GM21447 (cell line): ENCODE results near the gene TEC.
"Not testable (repeated sequence)": the region's sequence is repeated elsewhere in the genome, so short reads cannot be mapped to it uniquely, and the experiment has no call there.

Experiments
- ATAC-seq: cut with Tn5 transposase; IDR thresholded peaks from one replicate; pipeline ENCODE4 v1.9.1; 2021; ENCODE audit not compliant: unreplicated experiment

Gene TEC

DNA sequence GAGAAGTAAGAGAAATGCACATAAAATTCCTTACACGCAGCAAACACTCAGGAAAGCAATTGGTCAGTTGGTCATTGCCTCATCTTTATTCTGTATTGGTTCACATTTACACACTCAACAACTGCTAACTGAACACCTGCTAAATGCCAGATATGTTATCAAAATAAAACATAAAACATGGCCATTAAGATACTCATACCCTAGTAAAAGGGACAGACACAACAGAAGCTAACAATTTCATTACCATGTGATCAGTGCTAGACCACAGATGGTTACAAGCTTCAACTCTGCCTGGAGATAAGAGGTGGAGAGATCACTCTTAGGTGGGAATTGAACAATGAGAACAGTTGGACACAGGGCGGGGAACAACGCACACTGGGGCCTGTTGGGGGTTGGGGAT lies 26.2 kb downstream of the TEC start:
- ATAC-seq, result no peak

DNA sequence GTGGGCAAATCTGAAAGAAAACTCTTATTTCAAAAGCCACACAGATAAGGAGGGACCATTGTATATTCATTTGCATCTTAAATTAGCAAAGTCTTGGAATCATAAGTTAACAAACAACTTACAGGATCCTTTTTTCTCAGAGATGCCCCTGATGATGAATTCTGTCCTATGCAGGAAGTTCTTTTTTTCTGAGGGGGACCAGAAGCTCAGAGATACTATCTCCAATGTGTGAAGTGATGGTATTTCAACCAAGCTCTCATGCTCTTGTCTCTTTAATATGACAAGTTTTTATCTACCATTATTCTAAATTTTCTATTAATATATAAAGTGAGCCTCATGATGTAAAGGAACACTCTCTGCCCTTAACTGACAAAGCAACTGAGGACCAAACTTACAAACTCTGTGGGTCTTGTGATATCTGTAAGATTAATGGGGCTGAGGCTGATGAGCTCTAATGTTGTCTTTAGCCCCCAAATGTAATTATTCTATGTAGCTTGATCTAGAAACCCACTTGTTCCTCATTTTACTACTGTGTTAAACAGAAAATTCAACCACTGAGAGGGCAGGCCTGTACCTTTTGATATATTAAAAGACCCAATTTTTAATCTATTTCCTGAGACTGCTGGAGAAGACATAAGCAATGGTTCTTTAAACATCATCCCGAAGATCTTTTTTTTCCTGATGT lies 27.0 kb downstream of the TEC start:
- ATAC-seq, result no peak

DNA sequence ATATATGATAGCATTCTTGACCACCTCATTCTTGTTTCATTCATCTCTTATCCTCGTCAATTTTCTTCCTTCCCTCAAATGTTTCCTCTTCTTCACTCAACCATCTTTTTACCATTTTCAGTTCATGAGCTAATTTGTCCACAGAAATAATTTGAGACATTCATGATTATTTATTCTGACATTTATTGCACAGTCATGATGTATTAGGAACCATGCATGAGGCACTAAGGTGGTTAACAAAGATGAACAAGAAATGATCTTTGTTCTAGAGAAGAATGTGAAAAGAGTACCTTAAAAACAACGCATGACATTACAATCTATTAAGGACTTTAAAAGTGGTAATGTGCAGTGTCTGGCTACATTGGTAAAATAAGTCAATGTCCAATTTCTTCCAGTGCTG lies 27.9 kb downstream of the TEC start:
- ATAC-seq, result no peak

DNA sequence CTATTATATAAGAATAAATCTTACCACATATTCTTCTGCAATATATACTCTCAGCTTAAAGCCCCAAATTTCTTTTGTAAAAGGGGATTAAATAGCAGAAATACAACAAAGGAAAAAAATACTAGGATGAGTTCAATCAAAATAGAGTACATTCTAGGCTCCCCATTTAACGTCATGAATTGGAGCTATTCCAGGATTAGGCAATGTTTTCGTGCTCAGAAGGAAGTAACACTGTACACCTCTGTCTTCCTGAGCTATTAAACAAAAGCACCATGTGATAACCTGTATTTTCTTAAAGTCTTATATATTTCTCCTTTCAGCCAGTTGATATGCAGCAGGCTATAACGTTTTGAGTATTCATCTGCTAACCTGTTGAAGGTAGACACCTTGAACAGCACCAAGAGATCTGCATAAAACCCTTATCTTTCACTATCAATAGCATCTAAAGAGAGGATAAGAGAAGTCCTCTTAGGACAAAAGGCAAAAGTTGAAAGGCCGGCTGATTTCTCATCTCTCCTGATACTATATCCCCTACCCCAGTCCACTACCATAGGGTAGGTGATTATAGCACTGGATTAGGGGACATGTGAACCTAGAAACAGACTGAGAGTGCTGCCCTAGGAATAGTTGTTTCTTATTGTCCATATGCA lies 31.5 kb downstream of the TEC start:
- no peak for ATAC-seq

DNA sequence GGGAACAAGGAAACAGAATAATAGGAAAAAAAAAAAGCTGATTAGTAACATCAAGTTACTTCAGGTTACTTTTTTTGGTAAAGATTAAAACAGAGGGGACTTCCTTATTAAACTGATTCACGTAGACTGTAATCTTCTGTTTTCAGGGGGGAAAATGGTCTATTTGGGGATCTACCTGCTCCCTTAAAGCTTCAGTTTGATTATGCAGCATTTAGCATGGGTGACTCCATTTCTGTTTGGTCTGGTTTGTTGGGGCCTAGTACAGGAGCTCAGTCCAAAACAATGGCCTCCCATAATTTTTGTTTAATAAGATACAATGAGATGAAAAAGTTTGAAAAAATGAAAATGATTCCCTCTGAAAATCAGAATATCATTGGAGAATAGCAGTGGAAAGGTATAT lies 34.6 kb downstream of the TEC start:
- ATAC-seq, result no peak

DNA sequence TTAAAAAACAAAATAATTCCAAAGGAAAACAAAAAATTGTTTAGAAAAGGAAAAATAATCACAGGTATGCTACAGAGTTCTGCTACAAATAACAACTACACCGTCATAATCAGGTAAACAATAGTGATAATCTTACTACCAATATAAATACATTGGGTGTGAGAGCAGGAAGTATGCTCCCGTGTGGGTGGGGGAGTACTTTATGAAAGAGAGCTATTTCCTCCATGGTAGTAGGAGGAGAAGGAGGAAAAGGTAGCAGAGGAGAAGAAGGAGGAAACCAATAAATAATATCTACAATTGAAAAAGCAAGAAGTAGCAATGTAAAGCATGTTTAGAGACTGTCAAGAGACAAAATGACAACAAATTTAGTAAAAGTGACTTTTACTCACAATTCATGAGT lies 35.1 kb downstream of the TEC start:
- no peak for ATAC-seq

DNA sequence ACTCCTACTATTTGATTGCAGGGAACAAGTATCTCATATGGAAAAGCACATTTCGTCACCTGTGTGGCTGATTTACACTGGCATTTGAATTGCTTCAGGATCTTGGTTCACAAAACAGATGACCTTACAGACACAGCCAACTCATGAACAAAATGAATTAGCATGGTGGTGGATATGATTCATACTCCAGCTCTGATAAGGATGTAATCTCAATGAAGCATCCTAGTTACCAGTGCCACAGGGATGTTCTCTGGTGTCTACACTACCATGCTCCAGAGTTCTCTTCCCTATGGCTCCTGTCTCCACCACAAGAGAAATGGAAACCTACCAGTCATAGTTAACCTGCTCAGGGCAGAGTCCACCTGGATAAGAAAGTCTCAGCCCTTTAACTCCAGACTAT lies 40.7 kb downstream of the TEC start:
- no peak for ATAC-seq

DNA sequence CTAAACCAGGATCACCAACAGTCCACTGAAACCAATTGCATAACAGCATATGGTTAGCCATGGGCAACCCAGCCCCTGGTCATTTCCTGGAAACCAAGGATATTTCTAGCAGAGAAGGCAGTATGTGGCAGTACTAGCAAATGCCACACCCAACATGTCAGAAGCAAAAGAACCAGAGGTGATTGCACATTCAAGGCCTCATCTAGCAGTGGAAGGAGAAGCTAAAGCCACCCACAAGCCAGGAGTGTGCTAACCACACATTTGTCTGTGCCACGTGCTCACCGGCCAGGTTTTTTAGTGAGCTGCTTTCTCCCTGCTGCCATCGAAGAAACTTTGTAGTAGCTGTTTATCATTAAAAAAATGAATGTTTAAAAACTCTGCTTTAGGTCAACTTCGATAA lies 42.0 kb downstream of the TEC start:
- ATAC-seq, result no peak

DNA sequence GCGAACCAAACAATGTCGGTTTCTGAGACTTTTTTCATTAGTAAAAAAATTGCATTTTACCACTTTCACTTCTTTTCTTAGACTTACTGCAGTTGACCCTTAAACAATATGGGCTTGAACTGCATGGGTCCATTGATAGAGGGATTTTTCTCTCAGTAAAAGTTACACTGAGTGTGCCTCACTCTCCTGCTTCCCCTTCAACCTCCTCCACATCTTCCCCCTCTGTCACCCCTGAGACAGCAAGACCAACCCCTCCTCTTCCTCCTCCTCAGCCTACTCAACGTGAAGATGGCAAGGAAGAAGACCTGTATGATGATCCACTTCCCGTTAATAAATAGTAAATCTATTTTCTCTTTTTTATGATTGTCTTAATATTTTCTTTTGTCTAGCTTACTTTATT lies 43.4 kb downstream of the TEC start:
- no peak for ATAC-seq

DNA sequence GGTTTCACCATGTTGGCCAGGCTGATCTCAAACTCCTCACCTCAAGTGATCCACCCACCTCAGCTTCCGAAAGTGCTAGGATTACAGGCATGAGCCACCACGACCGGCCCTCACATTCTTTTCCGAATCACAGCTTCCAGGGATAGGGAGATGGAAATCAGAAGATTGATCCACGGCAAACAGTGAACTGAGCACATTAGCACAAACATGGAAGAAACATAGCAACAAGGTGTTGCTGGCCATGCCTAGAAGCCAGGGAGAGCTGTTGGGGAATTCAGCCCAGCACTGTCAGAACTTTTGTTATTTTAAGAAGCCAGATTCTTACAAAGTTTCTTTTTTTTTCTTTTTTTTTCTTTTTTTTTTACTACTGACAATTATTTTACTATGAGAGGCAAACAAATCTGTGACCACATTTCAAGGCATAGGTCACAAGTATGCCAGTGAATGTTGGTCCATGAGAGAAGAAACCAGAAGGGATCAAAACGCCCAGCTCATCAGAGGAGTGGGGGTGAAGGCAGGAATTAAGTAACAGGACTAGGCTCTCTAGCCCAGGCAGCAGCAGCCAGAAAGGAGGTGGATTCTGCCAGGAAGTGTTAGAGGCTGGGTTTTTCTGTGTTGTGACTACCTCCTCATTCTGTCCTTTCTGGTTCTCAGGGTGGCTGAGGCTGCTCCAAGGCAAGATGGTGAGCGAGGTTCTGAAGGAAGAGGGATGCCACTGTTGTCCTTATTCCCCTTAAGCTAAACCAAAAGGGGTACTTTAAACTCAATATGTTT lies 44.1 kb downstream of the TEC start:
- no peak for ATAC-seq

DNA sequence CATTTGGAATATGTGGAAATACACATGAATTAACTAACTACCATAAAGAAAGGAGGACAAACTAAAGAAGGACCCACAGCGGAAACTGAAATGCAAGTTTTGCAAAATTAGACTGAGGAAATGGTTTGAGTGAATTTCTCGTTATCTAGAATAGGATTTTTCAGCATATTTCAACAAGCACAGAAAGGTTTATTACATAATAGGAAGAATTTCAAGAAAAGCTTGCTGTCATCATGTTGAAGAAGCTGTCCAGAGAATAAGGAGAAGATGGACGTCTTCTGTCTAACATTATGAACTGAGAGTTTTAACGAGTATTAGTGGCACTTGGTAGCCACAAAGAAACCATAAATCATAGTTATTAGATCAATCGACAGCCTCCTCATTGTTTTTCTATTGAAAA lies 45.0 kb downstream of the TEC start:
- ATAC-seq, result no peak

DNA sequence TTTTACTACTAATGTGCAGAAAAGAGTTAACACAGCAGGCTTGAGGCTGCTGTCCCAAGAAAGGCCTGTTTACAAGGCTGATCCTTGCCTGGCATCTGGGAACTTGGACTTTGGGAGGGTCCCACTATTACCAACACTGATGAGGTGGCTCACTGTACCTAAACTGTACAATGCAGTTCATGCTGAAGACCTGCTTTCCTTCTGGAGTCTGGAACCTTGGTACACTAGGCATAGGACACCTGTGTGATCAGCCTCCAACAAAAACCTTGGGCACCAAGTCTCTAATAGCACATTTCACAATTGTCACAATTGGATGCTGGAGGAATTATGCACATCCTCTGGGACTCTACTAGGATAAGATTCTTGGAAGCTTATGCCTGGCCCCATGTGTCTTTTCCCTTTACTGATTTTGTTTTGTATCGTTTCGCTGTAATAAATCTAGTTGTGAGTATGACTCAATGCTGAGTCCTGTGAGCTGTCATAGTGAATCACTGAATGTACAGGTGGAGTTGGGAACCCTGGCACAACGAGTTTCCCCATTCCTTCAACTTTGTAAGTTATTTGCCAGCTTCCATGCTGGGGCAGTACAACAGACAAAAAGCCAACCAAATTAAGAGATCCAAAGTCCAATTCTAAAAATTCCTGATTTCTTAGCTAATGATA lies 45.9 kb downstream of the TEC start:
- no peak for ATAC-seq

DNA sequence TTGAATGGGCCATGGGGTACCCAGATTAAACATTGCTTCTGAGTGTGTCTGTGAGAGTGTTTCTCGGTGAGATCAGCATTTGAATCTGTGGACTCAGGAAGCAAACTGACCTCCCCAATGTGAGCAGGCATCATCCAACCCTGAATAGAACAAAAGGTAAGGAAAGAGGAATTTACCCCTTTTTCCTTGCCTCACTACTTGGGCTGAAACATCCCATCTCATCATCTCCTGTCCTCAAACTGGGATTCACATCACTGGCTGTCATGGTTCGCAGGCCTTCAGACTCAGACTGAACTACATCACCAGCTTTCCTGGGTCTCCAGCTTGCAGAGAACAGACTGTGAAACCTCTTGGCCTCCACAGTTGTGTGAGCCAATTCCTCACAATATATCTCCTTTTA lies 47.1 kb downstream of the TEC start:
- no peak for ATAC-seq

DNA sequence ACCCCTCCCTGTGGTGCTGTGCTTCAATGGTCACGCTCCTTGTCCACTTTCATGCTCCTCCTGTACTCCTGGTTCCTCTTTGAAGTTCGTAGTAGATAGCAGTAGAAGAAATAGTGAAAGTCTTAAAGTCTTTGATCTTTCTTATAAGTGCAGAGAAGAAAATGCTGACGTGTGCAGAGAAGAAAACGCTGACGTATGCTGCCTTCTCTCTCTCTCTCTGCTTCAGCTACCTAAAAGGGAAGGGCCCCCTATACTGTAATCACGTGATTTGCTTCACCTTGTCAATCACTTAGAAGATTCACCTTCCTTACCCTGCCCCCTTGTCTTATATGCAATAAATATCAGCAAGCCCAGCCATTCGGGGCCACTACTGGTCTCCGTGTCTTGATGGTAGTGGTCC lies 50.2 kb downstream of the TEC start:
- ATAC-seq, result not testable (repeated sequence)

DNA sequence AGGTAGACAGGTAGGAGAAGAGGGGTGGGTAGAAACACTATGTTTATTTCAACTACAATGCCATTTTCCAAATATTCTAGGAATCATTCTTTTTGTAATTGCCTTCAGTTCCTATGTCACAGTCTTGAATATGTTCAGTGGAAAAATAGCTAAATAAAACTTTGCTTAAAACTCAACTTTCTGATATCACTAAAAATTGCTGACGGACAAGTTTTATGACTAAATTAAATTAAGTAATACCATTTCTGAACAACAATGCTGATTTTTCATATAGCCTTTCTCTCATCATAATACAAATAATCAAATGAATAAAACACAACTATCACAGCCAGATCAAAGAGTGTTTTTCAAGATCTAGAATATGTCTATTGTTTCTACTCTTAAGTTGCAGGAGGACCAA lies 53.1 kb downstream of the TEC start:
- no peak for ATAC-seq

DNA sequence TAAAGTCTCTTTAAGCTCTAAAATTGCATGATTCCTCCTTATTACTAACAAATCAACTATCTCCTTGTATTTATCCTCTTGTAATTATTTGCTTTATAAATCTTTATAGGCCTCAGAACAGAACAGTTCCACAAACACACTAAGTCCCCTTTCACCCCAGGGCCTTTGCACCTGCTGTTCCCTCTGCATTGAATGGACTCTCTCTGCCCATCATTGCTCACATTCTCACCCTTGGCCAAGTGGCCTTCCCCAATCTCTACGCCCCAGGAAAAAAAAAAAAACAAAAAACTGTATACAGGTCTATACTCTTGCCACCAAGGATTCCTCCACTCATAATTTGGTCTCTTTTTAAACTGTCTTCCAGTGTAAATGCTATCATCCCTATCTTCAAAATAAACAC lies 53.7 kb downstream of the TEC start:
- no peak for ATAC-seq

DNA sequence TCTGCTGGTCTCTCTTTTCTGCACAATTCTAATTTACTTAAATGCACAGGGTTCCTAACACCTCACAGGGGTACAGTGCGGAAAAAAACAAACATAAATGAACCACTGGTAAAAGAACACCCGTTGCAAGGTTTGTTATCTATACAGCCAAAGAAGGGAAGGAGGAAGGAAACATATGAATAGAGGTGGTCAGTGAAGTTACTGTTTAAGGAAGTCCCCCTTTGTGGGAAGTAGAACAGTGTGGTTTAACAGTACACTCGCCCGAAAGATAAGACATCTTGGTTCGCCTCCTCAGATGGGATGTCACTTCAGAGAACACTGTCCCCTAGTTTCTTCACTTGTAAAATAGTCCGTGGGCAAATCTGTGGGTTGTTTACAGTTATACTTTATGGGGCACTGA lies 57.5 kb downstream of the TEC start:
- ATAC-seq, result peak; percentile 87

DNA sequence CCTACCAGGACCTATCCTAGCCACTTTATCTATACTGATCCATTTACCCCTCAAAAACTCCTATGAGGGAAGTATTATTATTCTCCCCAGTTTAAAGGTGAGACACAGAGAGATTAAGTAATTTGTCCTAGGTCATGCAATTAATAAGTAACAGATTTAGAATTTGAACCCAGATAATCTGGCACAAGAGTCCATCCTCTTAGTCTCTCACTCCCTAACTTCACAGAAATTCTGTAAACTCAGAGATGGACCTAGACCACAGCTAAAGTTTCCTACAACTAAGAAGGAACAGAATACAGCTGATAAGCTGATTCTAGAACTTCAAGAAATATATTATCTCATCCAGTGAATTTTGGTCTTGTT lies 58.7 kb downstream of the TEC start:
- ATAC-seq, result no peak

DNA sequence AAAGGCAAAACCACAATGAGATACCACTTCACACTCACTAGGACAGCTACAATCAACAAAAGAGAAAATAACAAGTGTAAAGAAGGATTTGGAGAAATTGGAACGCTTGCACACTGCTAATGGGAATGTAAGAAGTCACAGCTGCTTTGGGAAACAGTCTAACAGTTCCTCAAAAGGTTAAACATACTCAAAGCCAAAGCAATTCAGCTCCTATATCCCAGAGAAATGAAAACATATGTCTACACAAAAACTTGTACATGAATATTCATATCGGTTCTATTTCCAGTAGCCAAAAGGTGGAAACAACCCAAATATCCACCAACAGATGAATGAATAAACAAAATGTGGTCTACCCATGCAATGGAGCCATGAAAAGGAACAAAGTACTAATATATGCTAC lies 64.0 kb downstream of the TEC start:
- no peak for ATAC-seq

DNA sequence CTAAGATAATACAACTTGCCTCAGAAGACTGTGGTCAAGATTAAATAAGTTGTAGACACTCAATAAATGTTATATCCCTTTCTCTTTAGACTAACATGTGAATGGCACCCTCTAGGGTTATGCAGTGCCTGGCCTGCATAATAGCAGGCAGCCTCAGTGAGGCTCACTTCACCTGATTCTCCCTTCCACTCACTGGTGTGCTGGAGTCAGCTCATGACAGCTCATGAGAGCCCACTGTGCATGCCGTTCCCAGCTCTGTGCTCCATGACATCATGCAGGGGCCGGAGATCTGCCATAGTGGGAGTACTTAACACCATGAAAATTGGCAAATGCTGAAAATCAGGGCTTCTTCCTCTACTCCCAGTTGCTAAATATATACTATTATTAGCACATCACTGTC lies 64.5 kb downstream of the TEC start:
- ATAC-seq, result no peak

DNA sequence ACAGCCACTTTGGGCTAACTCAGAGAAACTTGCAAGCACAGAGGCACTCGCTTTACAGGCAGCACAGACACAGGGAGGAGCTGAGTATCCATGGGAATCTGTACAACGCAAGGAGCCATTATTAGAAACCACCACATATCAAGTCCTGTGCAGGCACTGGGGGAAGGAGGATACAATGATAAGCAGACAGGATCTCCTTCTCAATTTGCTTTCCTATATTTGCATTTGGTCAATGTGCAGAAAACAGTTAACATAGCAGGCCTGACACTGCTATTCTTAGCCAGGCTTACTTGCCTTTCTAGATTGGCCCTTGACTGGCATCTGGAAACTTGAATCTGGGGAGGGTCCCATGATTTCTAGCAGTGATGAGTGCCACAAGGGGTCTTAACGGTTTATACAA lies 65.8 kb downstream of the TEC start:
- ATAC-seq, result peak; percentile 56

DNA sequence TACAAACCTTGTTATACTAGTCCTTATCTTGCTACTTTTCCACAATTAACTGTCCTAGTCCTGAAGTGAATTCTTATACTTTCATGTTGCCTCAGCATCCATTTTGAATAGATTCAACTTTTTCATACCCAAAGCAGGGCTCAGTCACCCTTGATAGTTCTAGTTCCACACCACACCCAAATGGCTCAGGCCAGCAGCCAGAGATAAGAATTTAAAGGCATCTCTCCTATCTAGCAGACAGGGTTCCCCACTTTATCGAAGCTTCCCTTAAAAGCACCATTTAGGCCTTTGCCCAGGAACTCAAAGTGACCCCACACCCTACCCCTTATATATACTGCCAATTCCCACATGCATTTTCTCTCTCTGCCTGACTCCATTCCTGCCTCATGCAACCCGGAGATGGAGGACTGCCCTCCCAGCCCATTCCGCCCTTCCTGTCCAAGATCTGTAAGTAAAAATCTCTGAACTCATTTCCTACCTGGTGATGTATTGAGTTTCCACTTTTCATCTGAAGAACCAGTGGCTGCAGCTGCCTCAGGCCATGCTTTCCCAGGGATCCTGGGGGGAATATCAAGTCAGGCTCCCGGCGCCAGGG lies 71.9 kb downstream of the TEC start:
- no peak for ATAC-seq
